ENCODE data around the gene MUC13.

DNA sequence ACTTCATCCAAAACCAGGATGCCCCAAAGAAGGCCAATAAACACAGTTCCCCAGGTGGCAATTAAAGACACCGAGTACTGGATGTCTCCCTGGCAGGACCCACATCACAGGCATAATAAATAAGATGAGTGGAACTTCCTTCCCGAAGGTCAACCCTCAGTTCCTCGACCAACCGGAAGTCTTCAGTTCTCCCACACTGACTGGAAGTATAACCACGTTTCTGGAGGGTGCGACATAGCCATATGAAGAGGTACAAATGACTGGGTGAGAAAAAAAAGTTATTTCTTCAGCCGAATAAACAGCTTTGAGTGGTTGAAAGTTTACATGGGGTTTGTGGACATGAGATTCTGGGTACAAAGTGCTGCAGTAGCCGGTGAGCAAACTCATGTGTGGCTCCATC is 34.6 kb upstream of the MUC13 start:
- TF ChIP-seq, protein P1, sequence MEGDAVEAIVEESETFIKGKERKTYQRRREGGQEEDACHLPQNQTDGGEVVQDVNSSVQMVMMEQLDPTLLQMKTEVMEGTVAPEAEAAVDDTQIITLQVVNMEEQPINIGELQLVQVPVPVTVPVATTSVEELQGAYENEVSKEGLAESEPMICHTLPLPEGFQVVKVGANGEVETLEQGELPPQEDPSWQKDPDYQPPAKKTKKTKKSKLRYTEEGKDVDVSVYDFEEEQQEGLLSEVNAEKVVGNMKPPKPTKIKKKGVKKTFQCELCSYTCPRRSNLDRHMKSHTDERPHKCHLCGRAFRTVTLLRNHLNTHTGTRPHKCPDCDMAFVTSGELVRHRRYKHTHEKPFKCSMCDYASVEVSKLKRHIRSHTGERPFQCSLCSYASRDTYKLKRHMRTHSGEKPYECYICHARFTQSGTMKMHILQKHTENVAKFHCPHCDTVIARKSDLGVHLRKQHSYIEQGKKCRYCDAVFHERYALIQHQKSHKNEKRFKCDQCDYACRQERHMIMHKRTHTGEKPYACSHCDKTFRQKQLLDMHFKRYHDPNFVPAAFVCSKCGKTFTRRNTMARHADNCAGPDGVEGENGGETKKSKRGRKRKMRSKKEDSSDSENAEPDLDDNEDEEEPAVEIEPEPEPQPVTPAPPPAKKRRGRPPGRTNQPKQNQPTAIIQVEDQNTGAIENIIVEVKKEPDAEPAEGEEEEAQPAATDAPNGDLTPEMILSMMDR (IDR thresholded peaks at IDR 0.05; ENCODE audit: insufficient read depth, low read length): no peak
- TF ChIP-seq, protein P2, sequence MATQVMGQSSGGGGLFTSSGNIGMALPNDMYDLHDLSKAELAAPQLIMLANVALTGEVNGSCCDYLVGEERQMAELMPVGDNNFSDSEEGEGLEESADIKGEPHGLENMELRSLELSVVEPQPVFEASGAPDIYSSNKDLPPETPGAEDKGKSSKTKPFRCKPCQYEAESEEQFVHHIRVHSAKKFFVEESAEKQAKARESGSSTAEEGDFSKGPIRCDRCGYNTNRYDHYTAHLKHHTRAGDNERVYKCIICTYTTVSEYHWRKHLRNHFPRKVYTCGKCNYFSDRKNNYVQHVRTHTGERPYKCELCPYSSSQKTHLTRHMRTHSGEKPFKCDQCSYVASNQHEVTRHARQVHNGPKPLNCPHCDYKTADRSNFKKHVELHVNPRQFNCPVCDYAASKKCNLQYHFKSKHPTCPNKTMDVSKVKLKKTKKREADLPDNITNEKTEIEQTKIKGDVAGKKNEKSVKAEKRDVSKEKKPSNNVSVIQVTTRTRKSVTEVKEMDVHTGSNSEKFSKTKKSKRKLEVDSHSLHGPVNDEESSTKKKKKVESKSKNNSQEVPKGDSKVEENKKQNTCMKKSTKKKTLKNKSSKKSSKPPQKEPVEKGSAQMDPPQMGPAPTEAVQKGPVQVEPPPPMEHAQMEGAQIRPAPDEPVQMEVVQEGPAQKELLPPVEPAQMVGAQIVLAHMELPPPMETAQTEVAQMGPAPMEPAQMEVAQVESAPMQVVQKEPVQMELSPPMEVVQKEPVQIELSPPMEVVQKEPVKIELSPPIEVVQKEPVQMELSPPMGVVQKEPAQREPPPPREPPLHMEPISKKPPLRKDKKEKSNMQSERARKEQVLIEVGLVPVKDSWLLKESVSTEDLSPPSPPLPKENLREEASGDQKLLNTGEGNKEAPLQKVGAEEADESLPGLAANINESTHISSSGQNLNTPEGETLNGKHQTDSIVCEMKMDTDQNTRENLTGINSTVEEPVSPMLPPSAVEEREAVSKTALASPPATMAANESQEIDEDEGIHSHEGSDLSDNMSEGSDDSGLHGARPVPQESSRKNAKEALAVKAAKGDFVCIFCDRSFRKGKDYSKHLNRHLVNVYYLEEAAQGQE (IDR thresholded peaks at IDR 0.05; ENCODE audit: insufficient replicate concordance, low read depth): no peak
- TF ChIP-seq GABPA (IDR thresholded peaks at IDR 0.05; ENCODE audit: low read depth): no peak

Measured in HL-60 (cell line).